ENCODE measurements around the gene ZNF44.

Gene ZNF44

GRCh38 chr19:12265921-12266704 is 28.6 kb downstream of the ZNF44 start:
- no peak for DNase-seq (ENCODE audit: low spot score)

- no peak for DNase-seq (ENCODE audit: low spot score)
Observed at GRCh38 chr19:12261554-12261953, 33.1 kb downstream of the ZNF44 start.

- DNase-seq (ENCODE audit: low spot score), result no peak
Observed at GRCh38 chr19:12260861-12261260, 33.8 kb downstream of the ZNF44 start.

GRCh38 chr19:12260236-12260635 is 34.4 kb downstream of the ZNF44 start:
- DNase-seq (ENCODE audit: low spot score), result no peak

GRCh38 chr19:12255372-12255771 is 39.3 kb downstream of the ZNF44 start:
- DNase-seq (ENCODE audit: low spot score), result no peak

- DNase-seq (ENCODE audit: low spot score), result no peak
Observed at GRCh38 chr19:12247644-12248222, 47.0 kb downstream of the ZNF44 start.

GRCh38 chr19:12244370-12244769 is 50.3 kb downstream of the ZNF44 start:
- no peak for DNase-seq (ENCODE audit: low spot score)

- no peak for DNase-seq (ENCODE audit: low spot score)
Observed at GRCh38 chr19:12237143-12237839, 57.4 kb downstream of the ZNF44 start.

- no peak for DNase-seq (ENCODE audit: low spot score)
Observed at GRCh38 chr19:12232961-12233360, 61.7 kb downstream of the ZNF44 start.

GRCh38 chr19:12230751-12231733 is 63.6 kb downstream of the ZNF44 start:
- no peak for DNase-seq (ENCODE audit: low spot score)

- no peak for DNase-seq (ENCODE audit: low spot score)
Observed at GRCh38 chr19:12229990-12230389, 64.7 kb downstream of the ZNF44 start.

- no peak for DNase-seq (ENCODE audit: low spot score)
Observed at GRCh38 chr19:12224676-12225075, 70.0 kb downstream of the ZNF44 start.

GRCh38 chr19:12222980-12223630 is 71.6 kb downstream of the ZNF44 start:
- no peak for DNase-seq (ENCODE audit: low spot score)

All from SK-N-DZ (cell line).